ENCODE measurements around the gene PTPRT. TPM values are rescaled to one million over a fixed set of nuclear protein-coding genes. Genes with fewer than 3 reads are reported as not detected.

Gene PTPRT
- total and polyA plus RNA-seq, 8 donors, result 0.23 to 1.8 (median 0.95) TPM

GRCh38 chr20:42352096-42352495 is 837.6 kb downstream of the PTPRT start:
- FAIRE-seq, result no peak
- no peak for ATAC-seq
- intact Hi-C loops (cut with DNase I), result no loop called here
- Histone ChIP-seq H3K27me3 (no peaks in the 10 kb centered on the region), H3K27ac (no peak overlapping the region), H3K4me1 (no peaks in the 10 kb centered on the region), H3K9me3 (no peaks in the 10 kb centered on the region), H3K4me3 (no peak overlapping the region), H3K36me3 (no peaks in the 10 kb centered on the region)
- no peak for TF ChIP-seq CTCF (IDR thresholded peaks at IDR 0.05)
- no peak for DNase-seq
- 47 to 54% methylated on average over 6 of the region's 6 CpGs for WGBS, 2 donors

- no peak for DNase-seq
- WGBS, 2 donors, result 68 to 79% methylated on average over 7 of the region's 7 CpGs
These were observed 839.2 kb downstream of the PTPRT start for GRCh38 chr20:42350521-42350920.

GRCh38 chr20:42346189-42347170 is 843.2 kb downstream of the PTPRT start:
- TF ChIP-seq CTCF (IDR thresholded peaks at IDR 0.05), result no peak
- H3K4me1 ChIP-seq, result no peaks in the 10 kb centered on the region
- intact Hi-C loops (cut with DNase I), result no loop called here
- FAIRE-seq (no peak), ATAC-seq (no peak), DNase-seq (no peak)
- H3K27ac ChIP-seq, result no peak overlapping the region
- no peaks in the 10 kb centered on the region for H3K36me3 ChIP-seq
- no peak overlapping the region for H3K4me3 ChIP-seq
- no peaks in the 10 kb centered on the region for H3K9me3 ChIP-seq
- WGBS, 2 donors, result 76 to 82% methylated on average over 10 of the region's 10 CpGs
- H3K27me3 ChIP-seq, result no peaks in the 10 kb centered on the region

More at GRCh38 chr20:42350521-42350920, 839.2 kb downstream of the PTPRT start:
- H3K27ac ChIP-seq, result no peak overlapping the region
- FAIRE-seq (no peak), ATAC-seq (no peak)
- no peak for TF ChIP-seq CTCF (IDR thresholded peaks at IDR 0.05)
- no peaks in the 10 kb centered on the region for H3K36me3 ChIP-seq
- no peaks in the 10 kb centered on the region for H3K4me1 ChIP-seq
- H3K4me3 ChIP-seq, result no peak overlapping the region
- intact Hi-C loops (cut with DNase I), result no loop called here
- no peaks in the 10 kb centered on the region for H3K27me3 ChIP-seq
- H3K9me3 ChIP-seq, result no peaks in the 10 kb centered on the region

GRCh38 chr20:42341654-42342053 is 848.1 kb downstream of the PTPRT start:
- Histone ChIP-seq H3K4me1 (no peaks in the 10 kb centered on the region), H3K27ac (no peak overlapping the region), H3K27me3 (no peaks in the 10 kb centered on the region), H3K36me3 (no peaks in the 10 kb centered on the region), H3K9me3 (no peaks in the 10 kb centered on the region), H3K4me3 (no peak overlapping the region)
- ATAC-seq, result no peak
- WGBS, 2 donors, result 74 to 91% methylated on average over 2 of the region's 2 CpGs
- intact Hi-C loops (cut with DNase I), result no loop called here
- no peak for FAIRE-seq
- TF ChIP-seq CTCF (IDR thresholded peaks at IDR 0.05), result no peak
- DNase-seq, result no peak

- Histone ChIP-seq H3K4me1 (no peaks in the 10 kb centered on the region), H3K27me3 (no peaks in the 10 kb centered on the region), H3K9me3 (no peaks in the 10 kb centered on the region), H3K27ac (no peak overlapping the region), H3K36me3 (no peaks in the 10 kb centered on the region), H3K4me3 (no peak overlapping the region)
- DNase-seq (no peak), FAIRE-seq (no peak), ATAC-seq (no peak)
- WGBS, 2 donors, result 80 to 86% methylated on average over 4 of the region's 4 CpGs
- no peak for TF ChIP-seq CTCF (IDR thresholded peaks at IDR 0.05)
- intact Hi-C loops (cut with DNase I), result no loop called here
These were observed 849.3 kb downstream of the PTPRT start for GRCh38 chr20:42340368-42340767.

All from pancreas (tissue), 10 donors.